ENCODE measurements around the gene ERCC2. TPM values are rescaled to one million over a fixed set of nuclear protein-coding genes. Genes with fewer than 3 reads are reported as not detected.

ERCC2 gene
- total RNA-seq = 67.3 and 71.3 TPM in 2 replicates
- long read RNA-seq, full-length matches to known transcripts = 3 of 7 reads
- long read RNA-seq, partial matches to known transcripts = 1 of 7 reads
- long read RNA-seq, other reads (novel, unspliced or antisense) = 3 of 7 reads

DNA sequence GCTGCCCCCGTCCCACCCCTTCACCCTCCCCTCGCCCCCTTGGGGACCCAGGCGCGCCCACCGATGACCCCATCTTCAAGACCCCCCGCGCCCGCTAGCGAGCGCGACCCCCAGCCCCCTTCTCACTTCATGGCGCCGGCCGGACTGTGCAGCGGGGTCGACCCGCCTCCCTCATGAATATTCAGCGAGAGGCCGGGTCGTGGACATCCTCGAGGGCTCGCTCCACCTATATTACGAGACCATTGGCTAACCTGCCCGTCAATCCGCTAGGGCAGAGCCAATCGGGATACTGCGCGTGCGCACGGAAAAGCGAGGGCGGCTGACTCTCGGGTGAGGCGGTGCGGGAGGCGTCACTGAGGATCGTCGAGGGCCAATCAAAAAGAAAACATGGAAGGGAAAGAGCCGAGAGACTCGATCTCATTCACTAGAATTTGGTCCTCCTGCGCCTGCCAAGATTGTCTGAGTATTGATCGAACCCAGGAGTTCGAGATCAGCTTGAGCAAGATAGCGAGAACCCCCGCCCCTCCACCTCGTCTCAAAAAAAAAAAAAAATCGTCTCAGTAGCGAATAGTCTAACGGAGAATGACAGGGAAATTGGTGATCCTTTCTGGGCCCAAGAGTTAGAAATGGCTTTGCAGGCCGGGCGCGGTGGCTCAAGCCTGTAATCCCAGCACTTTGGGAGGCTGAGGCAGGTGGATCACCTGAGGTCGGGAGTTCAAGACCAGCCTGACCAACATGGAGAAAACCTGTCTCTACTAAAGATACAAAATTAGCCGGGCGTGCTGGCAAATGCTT lies at the start of gene ERCC2:
TSS of gene ERCC2 (minus strand) at position 164 of the 795 bp plus-strand sequence. CDS start at position 131, 33 bp downstream.
- DNase-seq (ENCODE audit: low read depth, low spot score) = peak; percentile 100
- Mint-ChIP-seq H3K9me3 (no peaks in the 10 kb centered on the region), H3K27me3 (ENCODE audit: low read depth) (no peaks in the 10 kb centered on the region), H3K27ac (ENCODE audit: unreplicated experiment) (peak within 1 kb of the TSS; percentile 100), H3K36me3 (ENCODE audit: low read depth) (no peaks in the 10 kb centered on the region), H3K4me1 (peaks cover 22% of the 10 kb centered on the region), H3K4me3 (peak within 1 kb of the TSS; percentile 91)
- TF ChIP-seq CTCF (conservative IDR thresholded peaks at IDR 0.05) = no peak

DNA sequence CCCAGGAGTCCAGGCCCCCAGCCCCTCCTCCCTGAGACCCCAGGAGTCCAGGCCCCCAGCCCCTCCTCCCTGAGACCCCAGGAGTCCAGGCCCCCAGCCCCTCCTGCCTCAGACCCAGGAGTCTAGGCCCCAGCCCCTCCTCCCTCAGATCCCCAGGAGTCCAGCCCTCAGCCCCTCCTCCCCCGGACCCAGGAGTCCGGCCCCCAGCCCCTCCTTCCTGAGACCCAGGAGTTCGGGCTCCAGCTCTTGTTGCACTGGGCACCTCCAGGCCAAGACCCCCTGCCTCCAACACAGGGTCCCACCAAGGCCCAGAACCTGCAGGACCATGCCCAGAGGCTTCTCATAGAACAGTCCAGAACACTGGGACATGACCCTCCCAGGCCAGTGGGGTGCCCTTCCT lies 49.5 kb upstream of the ERCC2 start:
- Mint-ChIP-seq H3K27me3 (ENCODE audit: low read depth) (no peaks in the 10 kb centered on the region), H3K4me1 (peaks cover 28% of the 10 kb centered on the region), H3K4me3 (no peak overlapping the region), H3K36me3 (ENCODE audit: low read depth) (no peaks in the 10 kb centered on the region), H3K9me3 (no peaks in the 10 kb centered on the region), H3K27ac (ENCODE audit: unreplicated experiment) (no peak overlapping the region)
- TF ChIP-seq CTCF (conservative IDR thresholded peaks at IDR 0.05) = no peak
- no peak for DNase-seq (ENCODE audit: low read depth, low spot score)

GRCh38 chr19:45419396-45419795 lies 49.0 kb upstream of the ERCC2 start:
- H3K27me3 Mint-ChIP-seq (ENCODE audit: low read depth) = no peaks in the 10 kb centered on the region
- H3K36me3 Mint-ChIP-seq (ENCODE audit: low read depth) = no peaks in the 10 kb centered on the region
- H3K4me1 Mint-ChIP-seq = peaks cover 23% of the 10 kb centered on the region
- no peak overlapping the region for H3K4me3 Mint-ChIP-seq
- no peak overlapping the region for H3K27ac Mint-ChIP-seq (ENCODE audit: unreplicated experiment)
- no peaks in the 10 kb centered on the region for H3K9me3 Mint-ChIP-seq
- no peak for TF ChIP-seq CTCF (conservative IDR thresholded peaks at IDR 0.05)
- no peak for DNase-seq (ENCODE audit: low read depth, low spot score)

GRCh38 chr19:45418802-45419201 lies 48.4 kb upstream of the ERCC2 start:
- H3K4me3 Mint-ChIP-seq = peak overlapping the region; percentile 66
- no peak for DNase-seq (ENCODE audit: low read depth, low spot score)
- peaks cover 2% of the 10 kb centered on the region for H3K36me3 Mint-ChIP-seq (ENCODE audit: low read depth)
- no peaks in the 10 kb centered on the region for H3K27me3 Mint-ChIP-seq (ENCODE audit: low read depth)
- H3K27ac Mint-ChIP-seq (ENCODE audit: unreplicated experiment) = no peak overlapping the region
- H3K9me3 Mint-ChIP-seq = no peaks in the 10 kb centered on the region
- peaks cover 17% of the 10 kb centered on the region for H3K4me1 Mint-ChIP-seq
- no peak for TF ChIP-seq CTCF (conservative IDR thresholded peaks at IDR 0.05)

DNA sequence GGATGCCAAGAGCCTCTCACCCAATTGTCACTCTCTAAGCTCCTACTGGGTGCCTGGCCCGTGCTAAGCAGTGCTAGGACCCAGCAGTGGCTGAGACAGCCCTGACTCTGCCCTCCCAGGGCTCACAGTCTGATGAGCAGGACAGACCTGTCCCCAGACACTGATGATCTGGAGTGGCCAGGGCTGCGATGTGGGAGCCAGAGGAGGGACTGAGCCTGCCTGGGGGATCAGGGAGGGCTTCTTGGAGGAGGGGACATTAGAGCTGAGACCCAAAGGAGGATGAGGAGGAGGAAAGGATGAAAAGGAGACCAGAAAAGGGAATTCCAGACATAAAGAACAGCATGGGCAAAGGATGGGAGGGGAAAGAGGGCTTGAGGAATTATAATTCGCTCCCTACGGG lies 46.8 kb upstream of the ERCC2 start:
- Mint-ChIP-seq H3K4me1 (peaks cover 3% of the 10 kb centered on the region), H3K36me3 (ENCODE audit: low read depth) (peaks cover 9% of the 10 kb centered on the region), H3K9me3 (no peaks in the 10 kb centered on the region), H3K27me3 (ENCODE audit: low read depth) (no peaks in the 10 kb centered on the region), H3K27ac (ENCODE audit: unreplicated experiment) (peak overlapping the region; percentile 52), H3K4me3 (no peak overlapping the region)
- DNase-seq (ENCODE audit: low read depth, low spot score) = no peak
- TF ChIP-seq CTCF (conservative IDR thresholded peaks at IDR 0.05) = no peak
